Measurements from ENCODE around the gene BRF1.

BRF1 gene

GRCh38 chr14:105173901-105174894, 126.6 kb downstream of the BRF1 start:
- Mint-ChIP-seq H3K27me3 (peaks cover 93% of the 10 kb centered on the region), H3K27ac (no peak overlapping the region), H3K36me3 (ENCODE audit: low read depth) (peaks cover 31% of the 10 kb centered on the region)

GRCh38 chr14:105173145-105173544, 127.7 kb downstream of the BRF1 start:
- intact Hi-C loops (cut with micrococcal nuclease): no loop called here
- H3K4me3 Mint-ChIP-seq: no peak overlapping the region
- peaks cover 92% of the 10 kb centered on the region for H3K27me3 Mint-ChIP-seq

More at GRCh38 chr14:105173901-105174894, 126.6 kb downstream of the BRF1 start:
- H3K4me3 Mint-ChIP-seq: no peak overlapping the region
- H3K9me3 Mint-ChIP-seq: no peaks in the 10 kb centered on the region
- intact Hi-C loops (cut with micrococcal nuclease): no loop called here
- H3K4me1 Mint-ChIP-seq (ENCODE audit: low read depth): peaks cover 41% of the 10 kb centered on the region

GRCh38 chr14:105172476-105172875, 128.3 kb downstream of the BRF1 start:
- Mint-ChIP-seq H3K27me3 (peaks cover 89% of the 10 kb centered on the region), H3K4me1 (ENCODE audit: low read depth) (peaks cover 32% of the 10 kb centered on the region), H3K36me3 (ENCODE audit: low read depth) (peaks cover 18% of the 10 kb centered on the region), H3K4me3 (no peak overlapping the region), H3K9me3 (no peaks in the 10 kb centered on the region), H3K27ac (no peak overlapping the region)
- intact Hi-C loops (cut with micrococcal nuclease): no loop called here

More at GRCh38 chr14:105173145-105173544, 127.7 kb downstream of the BRF1 start:
- H3K27ac Mint-ChIP-seq: no peak overlapping the region
- H3K4me1 Mint-ChIP-seq (ENCODE audit: low read depth): peaks cover 38% of the 10 kb centered on the region
- no peaks in the 10 kb centered on the region for H3K9me3 Mint-ChIP-seq
- H3K36me3 Mint-ChIP-seq (ENCODE audit: low read depth): peaks cover 25% of the 10 kb centered on the region

GRCh38 chr14:105171004-105171673, 129.7 kb downstream of the BRF1 start:
- no peak overlapping the region for H3K4me3 Mint-ChIP-seq
- intact Hi-C loops (cut with micrococcal nuclease): no loop called here
- peaks cover 23% of the 10 kb centered on the region for H3K4me1 Mint-ChIP-seq (ENCODE audit: low read depth)
- no peak overlapping the region for H3K27ac Mint-ChIP-seq
- H3K36me3 Mint-ChIP-seq (ENCODE audit: low read depth): peaks cover 5% of the 10 kb centered on the region
- H3K9me3 Mint-ChIP-seq: no peaks in the 10 kb centered on the region
- peaks cover 87% of the 10 kb centered on the region for H3K27me3 Mint-ChIP-seq

- Mint-ChIP-seq H3K9me3 (no peaks in the 10 kb centered on the region), H3K36me3 (ENCODE audit: low read depth) (no peaks in the 10 kb centered on the region), H3K27me3 (peaks cover 87% of the 10 kb centered on the region), H3K4me1 (ENCODE audit: low read depth) (peaks cover 20% of the 10 kb centered on the region), H3K4me3 (no peak overlapping the region), H3K27ac (no peak overlapping the region)
- intact Hi-C loops (cut with micrococcal nuclease): no loop called here
Observed at GRCh38 chr14:105169776-105170655, 130.8 kb downstream of the BRF1 start.

GRCh38 chr14:105168979-105169507, 131.8 kb downstream of the BRF1 start:
- H3K4me3 Mint-ChIP-seq: peak overlapping the region; percentile 62
- no peak overlapping the region for H3K27ac Mint-ChIP-seq
- peaks cover 85% of the 10 kb centered on the region for H3K27me3 Mint-ChIP-seq
- intact Hi-C loops (cut with micrococcal nuclease): no loop called here
- H3K4me1 Mint-ChIP-seq (ENCODE audit: low read depth): peaks cover 11% of the 10 kb centered on the region
- H3K36me3 Mint-ChIP-seq (ENCODE audit: low read depth): no peaks in the 10 kb centered on the region
- no peaks in the 10 kb centered on the region for H3K9me3 Mint-ChIP-seq

- no peak within 1 kb of the TSS for H3K27ac Mint-ChIP-seq
Observed at GRCh38 chr14:105168496-105168978, 132.3 kb downstream of the BRF1 start, which contains the start of gene JAG2. TSS of gene JAG2 (minus strand) at chr14:105168776. CDS start at chr14:105168420, 356 bp downstream.

GRCh38 chr14:105168093-105168420, 132.7 kb downstream of the BRF1 start:
- no peak overlapping the region for H3K27ac Mint-ChIP-seq
- H3K27me3 Mint-ChIP-seq: peaks cover 76% of the 10 kb centered on the region
- peaks cover 10% of the 10 kb centered on the region for H3K4me1 Mint-ChIP-seq (ENCODE audit: low read depth)
- H3K4me3 Mint-ChIP-seq: peak overlapping the region; percentile 39
- intact Hi-C loops (cut with micrococcal nuclease): no loop called here
- H3K36me3 Mint-ChIP-seq (ENCODE audit: low read depth): no peaks in the 10 kb centered on the region
- no peaks in the 10 kb centered on the region for H3K9me3 Mint-ChIP-seq

More at GRCh38 chr14:105168496-105168978, 132.3 kb downstream of the BRF1 start, which contains the start of gene JAG2:
- Mint-ChIP-seq H3K9me3 (no peaks in the 10 kb centered on the region), H3K4me1 (ENCODE audit: low read depth) (peaks cover 10% of the 10 kb centered on the region), H3K27me3 (peaks cover 80% of the 10 kb centered on the region), H3K4me3 (peak within 1 kb of the TSS; percentile 62), H3K36me3 (ENCODE audit: low read depth) (no peaks in the 10 kb centered on the region)
- intact Hi-C loops (cut with micrococcal nuclease): no loop called here

- intact Hi-C loops (cut with micrococcal nuclease): no loop called here
- no peaks in the 10 kb centered on the region for H3K36me3 Mint-ChIP-seq (ENCODE audit: low read depth)
- H3K27me3 Mint-ChIP-seq: peaks cover 70% of the 10 kb centered on the region
- H3K27ac Mint-ChIP-seq: no peak overlapping the region
- H3K9me3 Mint-ChIP-seq: no peaks in the 10 kb centered on the region
- peaks cover 10% of the 10 kb centered on the region for H3K4me1 Mint-ChIP-seq (ENCODE audit: low read depth)
- peak overlapping the region; percentile 39 for H3K4me3 Mint-ChIP-seq
Observed at GRCh38 chr14:105167303-105168092, 133.3 kb downstream of the BRF1 start.

- Mint-ChIP-seq H3K36me3 (ENCODE audit: low read depth) (no peaks in the 10 kb centered on the region), H3K9me3 (no peaks in the 10 kb centered on the region), H3K27me3 (peaks cover 62% of the 10 kb centered on the region), H3K4me3 (no peak overlapping the region), H3K4me1 (ENCODE audit: low read depth) (peaks cover 10% of the 10 kb centered on the region), H3K27ac (no peak overlapping the region)
- intact Hi-C loops (cut with micrococcal nuclease): no loop called here
Observed at GRCh38 chr14:105166571-105167302, 134.1 kb downstream of the BRF1 start.

GRCh38 chr14:105165761-105166485, 134.9 kb downstream of the BRF1 start:
- peaks cover 56% of the 10 kb centered on the region for H3K27me3 Mint-ChIP-seq
- H3K4me1 Mint-ChIP-seq (ENCODE audit: low read depth): peaks cover 10% of the 10 kb centered on the region
- no peak overlapping the region for H3K4me3 Mint-ChIP-seq
- no peaks in the 10 kb centered on the region for H3K36me3 Mint-ChIP-seq (ENCODE audit: low read depth)
- H3K27ac Mint-ChIP-seq: no peak overlapping the region
- intact Hi-C loops (cut with micrococcal nuclease): no loop called here
- no peaks in the 10 kb centered on the region for H3K9me3 Mint-ChIP-seq

Measured in dendritic cell treated with granulocyte-macrophage colony-stimulating factor and Interleukin-4, amounts not matched to agents 40 ng/mL and 50 ng/mL, for 4 days (primary cell).